SU-DHL-6 (cell line): Measurements from ENCODE around the gene TRPM3.

Experiments
- EZH2phosphoT487 ChIP-seq: fragments of 200-600 bp; sonication (generic), shearing (Covaris generic); conservative IDR thresholded peaks from 2 replicates; pipeline ENCODE4 v1.6.1; 2018; ENCODE audit warnings: mild to moderate bottlenecking, antibody characterized with exemption, low read length, moderate library complexity, mixed read lengths
- TF ChIP-seq, protein P1 (sequence below): fragments of 200-600 bp; sonication (generic); IDR thresholded peaks from one replicate; pipeline ENCODE4 v1.5.1; 2017; ENCODE audit warnings: antibody characterized with exemption, mild to moderate bottlenecking, low read length, moderate library complexity; ENCODE audit not compliant: insufficient read depth, poor library complexity, severe bottlenecking

DNA sequence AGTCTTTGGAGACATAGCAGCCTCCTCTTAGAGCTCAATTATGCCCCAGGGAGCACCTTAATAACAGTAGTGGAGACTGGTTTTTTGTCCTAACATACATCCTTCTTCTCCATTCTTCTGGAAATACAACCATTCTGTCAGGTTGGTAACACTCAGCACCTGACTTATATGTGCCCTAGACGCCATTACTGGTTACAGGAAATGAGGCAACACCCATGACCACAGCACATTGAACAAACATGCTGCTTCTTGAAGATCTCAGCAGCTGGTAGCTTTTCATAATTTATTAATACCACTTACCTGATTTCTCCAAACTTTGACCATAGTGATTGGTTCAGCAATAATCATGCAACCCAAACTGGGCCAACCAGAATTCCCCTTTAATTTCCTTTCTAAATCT lies 25.1 kb upstream of the TRPM3 start:
- TF ChIP-seq, protein P1, sequence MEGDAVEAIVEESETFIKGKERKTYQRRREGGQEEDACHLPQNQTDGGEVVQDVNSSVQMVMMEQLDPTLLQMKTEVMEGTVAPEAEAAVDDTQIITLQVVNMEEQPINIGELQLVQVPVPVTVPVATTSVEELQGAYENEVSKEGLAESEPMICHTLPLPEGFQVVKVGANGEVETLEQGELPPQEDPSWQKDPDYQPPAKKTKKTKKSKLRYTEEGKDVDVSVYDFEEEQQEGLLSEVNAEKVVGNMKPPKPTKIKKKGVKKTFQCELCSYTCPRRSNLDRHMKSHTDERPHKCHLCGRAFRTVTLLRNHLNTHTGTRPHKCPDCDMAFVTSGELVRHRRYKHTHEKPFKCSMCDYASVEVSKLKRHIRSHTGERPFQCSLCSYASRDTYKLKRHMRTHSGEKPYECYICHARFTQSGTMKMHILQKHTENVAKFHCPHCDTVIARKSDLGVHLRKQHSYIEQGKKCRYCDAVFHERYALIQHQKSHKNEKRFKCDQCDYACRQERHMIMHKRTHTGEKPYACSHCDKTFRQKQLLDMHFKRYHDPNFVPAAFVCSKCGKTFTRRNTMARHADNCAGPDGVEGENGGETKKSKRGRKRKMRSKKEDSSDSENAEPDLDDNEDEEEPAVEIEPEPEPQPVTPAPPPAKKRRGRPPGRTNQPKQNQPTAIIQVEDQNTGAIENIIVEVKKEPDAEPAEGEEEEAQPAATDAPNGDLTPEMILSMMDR = no peak
- no peak for TF ChIP-seq EZH2phosphoT487
